HepG2 (cell line): ENCODE data around the gene SLC35F3. TPM values are rescaled to one million over a fixed set of nuclear protein-coding genes. Genes with fewer than 3 reads are reported as not detected.

Experiments
- ATAC-seq: fragments of 200-7000 bp; cut with Tn5 transposase; 3 replicates; pipeline ENCODE4 v1.9.1; 2020; ENCODE audit warnings: mild to moderate bottlenecking, moderate library complexity
- BruUV-seq: library from RNA; stranded (reverse); fragments of 400-500 nt; replicated peaks from 2 replicates; lab custom pipeline; 2021; lab: Mats Ljungman, UMichigan
- CTCF ChIA-PET: fragments of 300-600 bp; formaldehyde crosslinking; extraction: SDS; loops from one replicate; lab custom pipeline; 2021; ENCODE audit warnings: low total read pairs, inconsistent platforms, low intra/inter-chr PET ratio; lab: Yijun Ruan, JAX
- POLR2A ChIA-PET: fragments of 350-600 bp; sonication (Branson Sonifier 250); formaldehyde crosslinking; loops from one replicate; lab custom pipeline; 2020; ENCODE audit warnings: antibody characterized with exemption, inconsistent platforms; lab: Yijun Ruan, JAX
- DNase-seq: peaks from one replicate; pipeline ENCODE4 v3.0.0-alpha.2; 2015; ENCODE audit warnings: low spot score
- FAIRE-seq: peaks from 3 replicates; lab custom pipeline; 2011; peaks lifted over from hg19 to GRCh38; lab: Jason Lieb, UNC
- H2AFZ ChIP-seq: one replicate; pipeline ENCODE4 v1.6.1; 2011; ENCODE audit warnings: low read length, inconsistent platforms
- H3K27ac ChIP-seq: fragments of 300-600 bp; 3 replicates; pipeline ENCODE4 v1.8.0; 2011; ENCODE audit warnings: mixed run types, mild to moderate bottlenecking, mixed read lengths, low read length, inconsistent platforms; ENCODE audit not compliant: insufficient read depth; ENCODE audit errors: extremely low read length
- H3K27me3 ChIP-seq, 2 experiments: fragments of 200-600 bp in 1 of 2; 2 replicates in 1 of 2; 3 replicates in 1 of 2; pipeline versions ENCODE4 v1.6.0 to v1.8.0; 2011; ENCODE audit warnings: low read length in 2 of 2, mild to moderate bottlenecking in 2 of 2, moderate library complexity in 2 of 2, inconsistent platforms in 1 of 2; ENCODE audit not compliant: insufficient read depth in 2 of 2, control insufficient read depth in 1 of 2
- H3K36me3 ChIP-seq, 2 experiments: fragments of 200-600 bp in 1 of 2; replicated peaks in 1 of 2; 2 replicates in 1 of 2; 3 replicates in 1 of 2; pipeline versions ENCODE4 v1.5.1 to v1.8.0; 2011; ENCODE audit warnings: low read length in 2 of 2, inconsistent platforms in 1 of 2; ENCODE audit not compliant: insufficient read depth in 2 of 2, control insufficient read depth in 1 of 2
- H3K4me1 ChIP-seq: 2 replicates; pipeline ENCODE4 v1.5.1; 2012; ENCODE audit warnings: low read length, inconsistent platforms; ENCODE audit not compliant: insufficient read depth
- H3K4me2 ChIP-seq: 2 replicates; pipeline ENCODE4 v1.6.0; 2011; ENCODE audit warnings: low read depth, low read length, inconsistent platforms
- H3K4me3 ChIP-seq, 3 experiments: fragments of 200-600 bp in 1 of 3; sonication (generic), shearing (Covaris generic) in 1 of 3; replicated peaks in 1 of 3; 2 replicates each; pipeline ENCODE4 v1.5.1; 2011 to 2016; ENCODE audit warnings: low read length in 3 of 3, inconsistent platforms in 2 of 3, low read depth in 2 of 3, mild to moderate bottlenecking in 2 of 3, control low read depth in 1 of 3, mixed read lengths in 1 of 3; ENCODE audit not compliant: insufficient read depth in 1 of 3
- H3K79me2 ChIP-seq: one replicate; pipeline ENCODE4 v1.6.1; 2011; ENCODE audit warnings: low read length, inconsistent platforms; ENCODE audit not compliant: insufficient read depth
- H3K9ac ChIP-seq: 2 replicates; pipeline ENCODE4 v1.6.0; 2011; ENCODE audit warnings: mild to moderate bottlenecking, low read depth, low read length, inconsistent platforms; ENCODE audit not compliant: insufficient read depth
- H3K9me3 ChIP-seq: 2 replicates; pipeline ENCODE4 v1.5.1; 2012; ENCODE audit warnings: mild to moderate bottlenecking, low read length
- H4K20me1 ChIP-seq: 2 replicates; pipeline ENCODE4 v1.6.0; 2011; ENCODE audit warnings: inconsistent platforms, mild to moderate bottlenecking, low read length, moderate library complexity; ENCODE audit not compliant: insufficient read depth
- ATF6 ChIP-seq: sonication (generic); formaldehyde crosslinking; conservative IDR thresholded peaks from 2 replicates; pipeline ENCODE4 v1.4.0; 2020; ENCODE audit warnings: missing genetic modification reagents
- CAMTA2 ChIP-seq: sonication (generic); formaldehyde crosslinking; IDR thresholded peaks from 2 replicates; pipeline ENCODE4 v1.4.0; 2020; ENCODE audit warnings: mild to moderate bottlenecking, missing genetic modification reagents, borderline replicate concordance
- CBX1 ChIP-seq: IDR thresholded peaks from one replicate; pipeline ENCODE4 v1.6.1; 2016; ENCODE audit warnings: antibody characterized with exemption, low read depth
- CSRNP1 ChIP-seq: sonication (generic); formaldehyde crosslinking; IDR thresholded peaks from 2 replicates; pipeline ENCODE4 v1.8.1; 2023; ENCODE audit warnings: mild to moderate bottlenecking, missing genetic modification reagents
- ETV6 ChIP-seq: sonication (generic); formaldehyde crosslinking; conservative IDR thresholded peaks from 2 replicates; pipeline ENCODE4 v1.4.0; 2020; ENCODE audit warnings: missing genetic modification reagents
- GATAD2A ChIP-seq: IDR thresholded peaks from 2 replicates; pipeline ENCODE4 v1.6.1; 2016
- JDP2 ChIP-seq: sonication (generic); formaldehyde crosslinking; IDR thresholded peaks from 2 replicates; pipeline ENCODE4 v1.8.1; 2022; ENCODE audit warnings: missing genetic modification reagents, borderline replicate concordance
- NFIB ChIP-seq: sonication (generic); formaldehyde crosslinking; IDR thresholded peaks from 2 replicates; pipeline ENCODE4 v1.9.0; 2021; ENCODE audit warnings: missing genetic modification reagents, mild to moderate bottlenecking, borderline replicate concordance
- NFKBIZ ChIP-seq: IDR thresholded peaks from 2 replicates; pipeline ENCODE4 v1.6.1; 2018; ENCODE audit warnings: missing genetic modification reagents, missing compliant biosample characterization
- RBM22 ChIP-seq: fragments of 200-400 bp; formaldehyde crosslinking; optimal IDR thresholded peaks from 2 replicates; pipeline ENCODE3; 2017; ENCODE audit warnings: mild to moderate bottlenecking, low read length, moderate library complexity
- SAP130 ChIP-seq: IDR thresholded peaks from 2 replicates; pipeline ENCODE4 v1.6.1; 2016; ENCODE audit warnings: low read depth
- SRSF9 ChIP-seq: fragments of 200-400 bp; formaldehyde crosslinking; IDR thresholded peaks from 2 replicates; pipeline ENCODE4 v1.6.1; 2018; ENCODE audit warnings: borderline replicate concordance, mild to moderate bottlenecking, low read depth, low read length; ENCODE audit not compliant: insufficient read depth, poor library complexity, severe bottlenecking
- ZNF160 ChIP-seq: sonication (generic); formaldehyde crosslinking; IDR thresholded peaks from 2 replicates; pipeline ENCODE4 v1.8.0; 2022; ENCODE audit warnings: mild to moderate bottlenecking, inconsistent platforms, missing genetic modification reagents
- ZNF878 ChIP-seq: sonication (generic); formaldehyde crosslinking; IDR thresholded peaks from 2 replicates; pipeline ENCODE4 v1.8.1; 2023; ENCODE audit warnings: mild to moderate bottlenecking, missing genetic modification reagents, moderate library complexity
- WGBS: methylation state at CpG from one replicate; pipeline ENCODE4 v1.1.6; 2017; ENCODE audit warnings: low lambda C conversion rate; 5-methylcytosine and 5-hydroxymethylcytosine counted together
- in situ Hi-C: cut with HindIII; loops from 2 replicates; pipeline ENCODE4 v1.10.0; 2017; ENCODE audit warnings: low pct_unique_long_range_greater_than_20kb; ENCODE audit not compliant: extremely low pct_ligation_motif_present
- intact Hi-C: fragments of 100-400 bp; cut with micrococcal nuclease; formaldehyde crosslinking; loops from one replicate; pipeline ENCODE4 v1.10.0; 2022; ENCODE audit not compliant: unreplicated experiment
- polyA plus RNA-seq, 8 experiments: library from polyadenylated mRNA; depleted of rRNA in 3 of 8; stranded (reverse) in 7 of 8; unstranded in 1 of 8; fragments of >200 nt; fragmentation: Illumina TruSeq in 4 of 8; extraction: Trizol in 4 of 8; gene quantifications; 2 replicates each; pipeline versions ENCODE4 v1.2.1 to v1.2.3, GENCODE V29; 2011 to 2016; ENCODE audit warnings: low read depth in 4 of 8, missing spikeins in 1 of 8, mixed read lengths in 1 of 8; ENCODE audit not compliant: insufficient read depth in 1 of 8
- total RNA-seq, 5 experiments: library from RNA; depleted of rRNA; stranded (reverse); fragments of >200 nt; fragmentation: Illumina TruSeq; extraction: Trizol; gene quantifications; 2 replicates each; pipeline ENCODE4 v1.2.3, GENCODE V29; 2016; ENCODE audit warnings: low read depth in 1 of 5

The SLC35F3 gene
- total and polyA plus RNA-seq, 2 of the 13 experiments (the other 11 are each of a cell fraction or from before 2014, with no cell fraction given), result not detected

- ChIA-PET POLR2A (no interaction called here), CTCF (no interaction called here)
- intact Hi-C loops, result no loop called here
- TF ChIP-seq ETV6 (no peak), ZNF160 (no peak), JDP2 (CRISPR knock-in tag) (no peak), ATF6 (CRISPR knock-in tag) (no peak), CAMTA2 (no peak), RBM22 (no peak), ZNF878 (CRISPR knock-in tag) (no peak), CSRNP1 (no peak), SAP130 (no peak), GATAD2A (CRISPR knock-in tag) (no peak), NFIB (CRISPR knock-in tag) (no peak), NFKBIZ (no peak), SRSF9 (no peak), CBX1 (no peak)
- Histone ChIP-seq H2AFZ (no peak overlapping the region), H4K20me1 (no peaks in the 10 kb centered on the region), H3K4me3 (no peak overlapping the region), H3K27ac (no peak overlapping the region), H3K9ac (no peak overlapping the region), H3K4me2 (no peak overlapping the region), H3K4me1 (no peaks in the 10 kb centered on the region), H3K27me3 (peaks cover 2 to 33% of the 10 kb centered on the region in 2 experiments; a peak in 2 of 5 replicates), H3K9me3 (no peaks in the 10 kb centered on the region), H3K36me3 (no peaks in the 10 kb centered on the region), H3K79me2 (no peaks in the 10 kb centered on the region)
- in situ Hi-C loops, result no loop called here
- ATAC-seq (peak; percentile 30; the same call in 1 of the 3 replicates), FAIRE-seq (no peak), DNase-seq (peak; percentile 6)
- WGBS, result 7% methylated on average over 1 of the region's 1 CpG
- no TSS peak for BruUV-seq
These were observed 393.2 kb downstream of the SLC35F3 start for GRCh38 chr1:234297668-234298067.
